ENCODE measurements around the gene KRTAP10-8.

- TF ChIP-seq, protein P1, sequence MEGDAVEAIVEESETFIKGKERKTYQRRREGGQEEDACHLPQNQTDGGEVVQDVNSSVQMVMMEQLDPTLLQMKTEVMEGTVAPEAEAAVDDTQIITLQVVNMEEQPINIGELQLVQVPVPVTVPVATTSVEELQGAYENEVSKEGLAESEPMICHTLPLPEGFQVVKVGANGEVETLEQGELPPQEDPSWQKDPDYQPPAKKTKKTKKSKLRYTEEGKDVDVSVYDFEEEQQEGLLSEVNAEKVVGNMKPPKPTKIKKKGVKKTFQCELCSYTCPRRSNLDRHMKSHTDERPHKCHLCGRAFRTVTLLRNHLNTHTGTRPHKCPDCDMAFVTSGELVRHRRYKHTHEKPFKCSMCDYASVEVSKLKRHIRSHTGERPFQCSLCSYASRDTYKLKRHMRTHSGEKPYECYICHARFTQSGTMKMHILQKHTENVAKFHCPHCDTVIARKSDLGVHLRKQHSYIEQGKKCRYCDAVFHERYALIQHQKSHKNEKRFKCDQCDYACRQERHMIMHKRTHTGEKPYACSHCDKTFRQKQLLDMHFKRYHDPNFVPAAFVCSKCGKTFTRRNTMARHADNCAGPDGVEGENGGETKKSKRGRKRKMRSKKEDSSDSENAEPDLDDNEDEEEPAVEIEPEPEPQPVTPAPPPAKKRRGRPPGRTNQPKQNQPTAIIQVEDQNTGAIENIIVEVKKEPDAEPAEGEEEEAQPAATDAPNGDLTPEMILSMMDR (IDR thresholded peaks at IDR 0.05; ENCODE audit: low read depth, low read length, poor library complexity, severe bottlenecking) = no peak
- TF ChIP-seq EZH2phosphoT487 (IDR thresholded peaks at IDR 0.05; ENCODE audit: borderline replicate concordance, low read length) = no peak
Measured at GRCh38 chr21:44579833-44580144, 32.1 kb upstream of the KRTAP10-8 start.
